Peyer's patch (tissue), 4 donors: ENCODE data around the gene FBXO9.

Experiments
- CTCF ChIP-seq, 6 experiments: fragments of 450-650 bp in 4 of 6; fragments of 200-600 bp in 2 of 6; sonication (generic) in 1 of 6; IDR thresholded peaks; one replicate each; pipeline ENCODE4 v1.5.1; 2017 to 2019; ENCODE audit warnings: antibody characterized with exemption in 6 of 6, mild to moderate bottlenecking in 3 of 6, moderate library complexity in 1 of 6
- POLR2A ChIP-seq, 2 donors: fragments of 450-650 bp; IDR thresholded peaks; one replicate each; pipeline ENCODE4 v1.5.1; 2017; ENCODE audit warnings: antibody characterized with exemption in 2 of 2, mild to moderate bottlenecking in 2 of 2, moderate library complexity in 2 of 2

- TF ChIP-seq CTCF (IDR thresholded peaks at IDR 0.05) = no peak
- no peak for TF ChIP-seq POLR2A (IDR thresholded peaks at IDR 0.05)
Observed at GRCh38 chr6:53038596-53038995, 26.6 kb upstream of the FBXO9 start.
